Measurements from ENCODE around the gene CLIP2.
"Not testable (repeated sequence)": the region's sequence is repeated elsewhere in the genome, so short reads cannot be mapped to it uniquely, and the experiment has no call there.

CLIP2 gene

DNA sequence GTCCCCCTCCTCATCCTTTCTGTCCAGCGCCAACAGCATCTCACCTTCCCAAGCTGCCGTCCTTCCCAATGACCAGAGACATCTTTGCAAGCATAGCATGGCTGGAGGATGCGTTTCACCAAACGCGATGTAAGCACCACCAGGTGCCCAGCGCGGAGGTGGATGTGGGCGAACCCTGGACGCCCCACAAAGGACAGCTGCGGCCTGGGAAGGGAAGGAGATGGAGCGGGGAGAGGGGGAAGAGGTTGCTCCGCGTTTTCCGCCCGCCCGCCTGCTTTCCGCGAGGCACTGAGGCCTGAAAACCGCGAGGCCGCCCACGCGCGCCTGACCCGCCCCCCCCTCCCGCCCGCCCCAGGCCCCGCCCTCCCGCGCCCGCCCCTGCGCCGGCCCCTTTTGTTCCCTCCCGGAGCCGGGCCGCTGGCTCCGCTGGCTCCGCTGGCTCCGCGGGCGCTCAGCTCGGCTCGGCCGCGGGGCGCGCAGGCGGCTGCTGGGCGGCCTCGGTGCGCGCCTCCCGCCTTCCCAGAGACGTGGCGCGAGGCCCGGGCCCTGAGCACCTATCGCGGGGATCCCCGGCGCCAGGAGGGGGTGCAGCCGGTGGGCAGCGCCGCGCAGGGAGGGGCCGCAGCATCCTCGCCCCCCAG lies at the start of gene CLIP2:
TSS of gene CLIP2 (plus strand) at position 390 of the 641 bp plus-strand sequence. CDS start 28,140 bp downstream, outside the sequence.
- peak; percentile 89 for DNase-seq

DNA sequence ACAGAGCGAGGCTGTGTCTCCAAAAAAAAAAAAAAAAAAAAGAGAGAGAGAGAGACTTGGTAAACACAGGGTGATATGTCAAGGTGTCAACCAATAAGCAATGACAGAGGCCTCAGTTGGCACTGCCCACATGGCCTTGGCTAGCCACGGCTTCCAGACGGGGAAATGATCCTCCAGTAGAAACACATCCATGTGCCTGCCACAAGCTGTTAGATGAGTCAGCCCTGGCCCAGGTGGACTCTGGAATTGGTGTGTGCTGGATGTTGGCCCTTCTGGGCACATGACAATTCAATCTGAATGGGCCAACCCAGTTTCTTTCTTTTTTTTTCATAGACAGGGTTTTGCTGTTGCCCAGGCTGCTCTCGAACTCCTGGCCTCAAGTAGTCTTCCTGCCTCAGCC lies 48.7 kb upstream of the CLIP2 start:
- no peak for DNase-seq

DNA sequence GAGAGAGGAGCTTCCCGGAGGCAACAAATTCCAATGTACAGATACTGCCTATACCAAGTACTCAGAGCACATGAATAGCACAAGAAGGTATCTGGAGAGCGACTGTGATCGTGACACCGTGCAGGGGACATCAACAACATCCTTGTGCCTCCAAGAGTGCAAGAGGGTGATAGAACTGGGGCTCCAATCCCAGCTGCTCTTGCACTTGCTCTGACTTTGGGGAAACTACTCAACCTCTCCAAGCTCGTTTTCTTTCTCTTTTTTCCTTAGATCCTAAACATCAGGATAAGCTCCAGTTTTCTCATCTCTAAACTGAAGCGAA lies 47.1 kb upstream of the CLIP2 start:
- DNase-seq, result no peak

DNA sequence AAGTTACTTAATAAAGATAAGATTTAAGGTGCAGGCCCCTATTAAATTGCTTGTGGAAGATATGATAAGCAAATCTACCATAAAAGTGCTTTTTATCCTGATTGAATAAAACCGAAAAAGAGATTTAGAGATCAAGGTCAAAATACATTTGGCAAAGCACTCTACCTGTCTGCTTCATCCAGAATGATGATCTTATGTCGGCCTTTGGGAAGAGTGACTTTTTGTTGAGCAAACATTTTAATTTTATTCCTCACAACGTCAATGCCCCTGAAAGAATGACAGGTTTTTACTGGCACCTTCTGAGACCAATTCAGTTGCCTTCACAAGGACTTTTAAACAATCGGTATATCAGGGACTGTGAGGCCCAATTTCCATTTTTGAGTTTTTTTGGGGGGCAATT lies 42.7 kb upstream of the CLIP2 start:
- DNase-seq, result no peak

DNA sequence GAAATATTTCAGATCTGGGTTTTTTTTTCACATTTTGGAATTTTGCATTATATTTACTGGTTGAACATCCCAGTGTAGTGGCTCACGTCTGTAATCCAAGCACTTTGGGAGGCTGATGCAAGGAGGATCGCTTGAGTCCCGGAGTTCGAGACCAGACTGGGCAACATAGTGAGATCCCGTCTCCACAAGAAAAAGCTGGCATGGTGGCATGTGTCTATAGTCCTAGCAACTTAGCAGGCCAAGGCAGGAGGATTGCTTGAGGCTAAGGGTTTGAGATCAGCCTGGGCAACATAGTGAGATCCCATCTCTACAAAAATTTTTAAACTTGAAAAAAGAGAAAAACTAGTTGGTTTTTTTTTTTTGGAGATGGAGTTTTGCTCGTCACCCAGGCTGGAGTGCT lies 41.1 kb upstream of the CLIP2 start:
- no peak for DNase-seq

DNA sequence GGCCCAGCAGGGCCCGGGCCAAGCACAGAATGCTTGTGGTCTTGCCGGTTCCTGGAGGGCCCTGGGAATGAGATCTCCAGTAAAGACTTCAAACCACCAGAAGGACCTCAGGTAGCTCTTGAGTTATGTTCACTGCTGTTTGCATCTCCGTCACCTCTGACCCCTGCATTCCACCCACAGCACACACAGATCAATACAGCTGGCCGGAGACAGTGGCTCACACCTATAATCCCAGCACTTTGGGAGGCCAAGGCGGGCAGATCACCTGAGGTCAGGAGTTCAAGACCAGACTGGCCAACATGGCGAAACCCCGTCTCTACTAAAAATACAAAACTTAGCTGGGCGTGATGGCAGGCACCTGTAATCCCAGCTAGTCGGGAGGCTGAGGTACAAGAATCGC lies 40.1 kb upstream of the CLIP2 start:
- not testable (repeated sequence) for DNase-seq

DNA sequence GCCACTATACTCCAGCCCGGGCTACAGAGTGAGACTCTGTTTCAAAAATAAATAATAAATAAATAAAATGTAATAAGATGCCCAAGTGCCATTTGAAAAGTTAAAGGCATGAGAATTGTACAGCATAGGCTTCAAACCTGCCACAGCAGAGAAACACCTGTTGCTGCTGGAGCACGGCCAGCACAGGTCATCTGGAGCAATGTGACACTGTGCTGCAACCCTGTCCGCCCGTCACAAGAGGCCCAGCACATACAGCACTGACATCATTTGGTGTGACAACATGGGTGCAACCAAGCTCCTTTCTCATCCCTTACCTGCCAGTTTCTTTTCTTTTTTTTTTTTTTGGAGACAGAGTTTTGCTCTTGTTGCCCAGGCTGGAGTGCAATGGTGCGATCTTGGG lies 36.3 kb upstream of the CLIP2 start:
- no peak for DNase-seq

DNA sequence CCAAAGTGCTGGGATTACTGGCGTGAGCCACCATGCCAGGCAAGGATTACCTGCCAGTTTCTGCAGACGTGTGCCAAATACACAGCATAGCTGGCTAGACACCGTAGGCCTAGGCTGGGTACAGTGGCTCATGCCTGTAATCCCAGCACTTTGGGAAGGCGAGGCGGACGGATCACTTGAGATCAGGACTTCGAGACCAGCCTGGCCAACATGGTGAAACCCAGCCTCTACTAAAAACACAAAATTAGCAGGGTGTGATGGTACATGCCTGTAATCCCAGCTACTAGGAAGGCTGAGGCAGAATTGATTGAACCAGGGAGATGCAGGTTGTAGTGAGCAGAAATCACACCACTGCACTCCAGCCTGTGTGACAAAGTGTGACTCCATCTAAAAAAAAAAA lies 35.9 kb upstream of the CLIP2 start:
- DNase-seq, result no peak

DNA sequence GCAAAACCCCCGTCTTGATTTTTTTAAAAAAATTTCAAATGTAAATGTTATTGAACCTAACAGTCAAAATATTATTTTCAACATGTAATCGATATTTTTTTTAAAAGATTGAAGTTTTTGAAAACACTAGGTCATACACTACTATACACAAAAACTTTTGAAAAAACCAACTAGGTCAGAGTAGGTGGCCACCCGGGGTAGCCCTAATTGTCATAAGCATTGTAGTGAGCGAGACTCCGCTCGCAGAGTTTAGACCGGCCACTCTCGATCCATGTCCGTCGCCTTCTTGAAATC lies 35.4 kb upstream of the CLIP2 start:
- peak; percentile 31 for DNase-seq

DNA sequence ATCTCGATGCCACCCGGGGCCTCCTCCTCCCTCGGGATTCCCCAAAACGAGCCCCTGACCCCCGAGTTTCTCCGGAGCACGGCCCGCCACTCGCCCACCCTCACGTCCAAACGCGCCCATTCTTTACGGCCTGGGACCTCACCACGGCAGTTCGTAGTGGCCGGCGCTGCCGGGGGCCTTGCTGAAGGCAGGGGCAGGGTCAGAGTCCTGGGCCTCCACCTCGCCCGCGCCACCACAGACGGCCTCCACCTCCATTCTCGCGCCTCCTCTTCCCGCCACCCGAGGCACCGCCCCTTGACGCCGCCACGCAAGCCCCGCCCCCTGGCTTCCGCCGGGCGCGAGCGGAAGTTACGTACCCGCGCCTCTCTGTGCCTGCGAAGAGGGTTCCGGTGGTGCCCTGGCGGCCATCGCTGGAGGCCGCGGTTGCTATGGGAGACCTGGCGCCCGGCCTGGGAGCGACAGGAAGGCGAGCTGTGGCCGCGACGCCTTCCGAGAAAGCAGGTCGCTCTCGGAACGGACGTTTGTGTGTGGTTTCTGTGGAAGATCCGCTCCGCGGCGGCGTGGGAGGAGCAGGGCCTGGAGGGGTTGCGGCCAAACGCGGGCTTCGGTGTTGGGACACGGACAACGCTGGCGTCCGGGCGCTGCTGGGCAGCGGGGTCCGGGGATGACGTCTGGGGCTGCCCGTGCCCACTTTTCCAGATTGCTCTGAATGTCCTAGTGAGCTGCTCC lies 34.9 kb upstream of the CLIP2 start, which contains the start of gene RFC2:
TSS of gene RFC2 (minus strand) at position 271 of the 729 bp plus-strand sequence. CDS start at position 255, 16 bp downstream.
- DNase-seq, result peak; percentile 98

DNA sequence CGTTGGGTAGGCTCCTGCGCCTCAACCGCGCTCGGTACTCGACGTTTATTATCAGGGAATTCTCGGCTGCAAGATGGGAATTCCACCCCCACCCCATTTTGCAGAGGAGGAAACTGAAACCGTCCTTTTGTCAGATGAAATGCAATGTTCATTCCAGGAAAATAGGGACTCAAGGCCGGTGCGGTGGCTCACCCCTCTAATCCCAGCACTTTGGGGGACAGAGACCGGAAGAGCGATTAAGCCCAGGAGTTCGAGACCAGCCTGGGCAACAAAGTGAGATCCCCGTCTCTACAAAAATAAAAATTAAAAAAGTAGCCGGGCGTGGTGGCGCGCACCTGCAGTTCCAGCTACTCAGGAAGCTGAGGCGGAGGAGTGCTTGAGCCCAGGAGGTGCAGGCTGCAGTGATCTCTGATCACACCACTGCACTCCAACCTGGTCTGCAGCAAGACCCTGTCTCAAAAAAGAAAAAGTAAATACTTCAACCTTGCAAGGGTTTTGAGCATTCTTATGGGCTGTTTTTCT lies 34.3 kb upstream of the CLIP2 start:
- DNase-seq, result no peak

DNA sequence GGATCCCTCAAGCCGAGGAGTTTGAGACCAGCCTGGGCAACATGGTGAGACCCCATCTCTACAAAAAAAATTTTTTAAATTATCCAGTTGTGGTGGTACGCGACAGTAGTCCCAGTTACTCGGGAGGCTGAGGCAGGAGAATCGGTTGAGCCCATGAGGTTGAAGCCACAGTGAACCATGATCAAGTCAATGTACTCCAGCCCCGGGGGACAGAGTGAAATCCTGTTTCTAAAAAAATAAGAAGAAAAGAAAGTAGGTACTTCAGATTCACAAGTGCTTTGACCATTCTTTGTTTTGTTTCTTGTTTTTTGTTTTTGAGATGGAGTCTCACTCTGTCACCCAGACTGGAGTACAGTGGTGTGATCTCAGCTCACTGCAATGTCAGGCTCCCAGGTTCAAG lies 33.7 kb upstream of the CLIP2 start:
- not testable (repeated sequence) for DNase-seq

DNA sequence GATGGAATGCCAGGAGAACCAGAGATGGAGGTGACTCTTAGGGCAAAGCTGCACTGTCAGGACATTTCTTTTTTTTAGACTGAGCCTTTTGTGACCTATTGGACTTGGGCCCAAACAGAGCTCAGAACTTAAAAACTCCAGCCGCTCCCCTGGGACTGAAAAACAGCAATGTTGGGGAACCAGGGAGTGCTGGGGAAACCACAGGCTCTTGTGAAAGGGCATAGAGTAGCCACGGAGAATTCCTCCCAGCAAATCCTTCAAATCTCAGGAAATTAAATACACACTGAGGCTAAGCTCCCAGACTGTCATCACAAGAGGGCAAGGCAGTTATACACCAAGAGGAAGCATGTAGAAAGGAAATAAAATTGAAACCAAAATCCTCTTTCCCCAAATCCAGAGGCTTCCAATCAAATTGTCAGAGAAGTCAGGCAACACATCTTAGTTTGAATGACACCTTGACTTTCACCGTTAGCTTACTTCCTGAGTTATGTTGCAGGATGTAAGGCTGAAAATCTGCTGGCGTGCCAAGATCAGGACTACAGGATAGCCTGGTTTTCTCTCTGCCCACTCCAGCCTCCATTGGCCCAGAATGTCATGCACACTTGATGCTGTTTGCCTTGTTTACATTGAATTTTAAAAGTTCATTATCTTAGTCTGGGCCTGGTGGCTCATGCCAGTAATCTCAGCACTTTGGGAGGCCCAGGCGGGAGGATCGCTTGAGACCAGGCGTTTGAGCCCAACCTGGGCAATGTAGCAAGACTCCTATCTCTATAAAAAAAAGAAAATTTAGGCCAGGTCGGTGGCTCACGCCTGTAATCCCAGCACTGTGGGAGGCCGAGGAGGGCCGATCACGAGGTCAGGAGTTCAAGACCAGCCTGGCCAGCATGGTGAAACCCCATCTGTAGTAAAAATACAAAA lies 32.5 kb upstream of the CLIP2 start:
- DNase-seq, result no peak

DNA sequence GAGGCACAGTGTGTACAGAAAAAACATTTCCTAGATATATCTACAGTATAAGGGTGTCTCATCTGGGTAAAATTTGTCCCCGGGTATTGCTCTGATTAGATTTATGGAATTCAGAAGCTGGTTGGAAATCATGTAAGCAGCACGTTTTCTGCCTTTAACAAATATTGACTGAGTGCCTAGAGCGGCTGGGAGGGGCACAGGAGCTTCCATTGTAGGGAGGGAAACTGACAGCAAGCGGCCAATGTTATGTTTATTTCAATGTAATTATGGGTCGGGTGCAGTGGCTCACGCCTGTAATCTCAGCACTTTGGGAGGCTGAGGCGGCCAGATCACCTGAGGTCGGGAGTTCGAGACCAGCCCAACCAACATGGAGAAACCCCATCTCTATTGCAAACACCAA lies 30.6 kb upstream of the CLIP2 start:
- no peak for DNase-seq

DNA sequence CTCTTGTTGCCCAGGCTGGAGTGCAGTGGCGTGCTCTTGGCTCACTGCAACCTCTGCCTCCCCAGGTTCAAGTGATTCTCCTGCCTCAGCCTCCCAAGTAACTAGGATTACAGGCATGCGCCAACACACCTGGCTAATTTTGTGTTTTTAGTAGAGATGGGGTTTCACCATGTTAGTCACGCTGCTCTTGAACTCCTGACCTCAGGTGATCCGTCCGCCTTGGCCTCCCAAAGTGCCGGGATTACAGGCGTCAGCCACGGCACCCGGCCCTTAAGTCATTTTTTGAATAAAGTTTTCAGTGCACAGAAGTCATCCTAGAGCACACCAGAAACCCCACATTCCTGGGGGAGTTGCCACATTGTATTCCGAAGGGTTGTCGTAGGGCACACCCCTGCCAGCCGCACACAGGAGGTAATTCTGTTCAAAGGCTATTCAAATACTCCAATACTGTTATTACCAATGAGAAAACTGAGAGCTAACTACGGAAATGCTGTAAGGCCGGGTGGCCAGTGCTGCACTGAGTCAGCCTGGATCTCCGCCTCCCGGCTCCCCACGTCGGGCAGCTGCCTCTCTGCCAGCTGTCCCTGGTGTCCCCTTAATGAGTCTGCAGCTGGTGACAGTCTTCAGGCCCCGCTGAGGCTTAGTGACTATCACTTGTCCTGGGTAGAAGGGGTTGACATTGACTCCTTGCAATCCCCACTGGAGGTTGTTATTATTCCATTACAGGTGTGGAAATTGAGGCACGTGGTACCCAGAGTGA lies 26.4 kb upstream of the CLIP2 start:
- DNase-seq, result no peak

DNA sequence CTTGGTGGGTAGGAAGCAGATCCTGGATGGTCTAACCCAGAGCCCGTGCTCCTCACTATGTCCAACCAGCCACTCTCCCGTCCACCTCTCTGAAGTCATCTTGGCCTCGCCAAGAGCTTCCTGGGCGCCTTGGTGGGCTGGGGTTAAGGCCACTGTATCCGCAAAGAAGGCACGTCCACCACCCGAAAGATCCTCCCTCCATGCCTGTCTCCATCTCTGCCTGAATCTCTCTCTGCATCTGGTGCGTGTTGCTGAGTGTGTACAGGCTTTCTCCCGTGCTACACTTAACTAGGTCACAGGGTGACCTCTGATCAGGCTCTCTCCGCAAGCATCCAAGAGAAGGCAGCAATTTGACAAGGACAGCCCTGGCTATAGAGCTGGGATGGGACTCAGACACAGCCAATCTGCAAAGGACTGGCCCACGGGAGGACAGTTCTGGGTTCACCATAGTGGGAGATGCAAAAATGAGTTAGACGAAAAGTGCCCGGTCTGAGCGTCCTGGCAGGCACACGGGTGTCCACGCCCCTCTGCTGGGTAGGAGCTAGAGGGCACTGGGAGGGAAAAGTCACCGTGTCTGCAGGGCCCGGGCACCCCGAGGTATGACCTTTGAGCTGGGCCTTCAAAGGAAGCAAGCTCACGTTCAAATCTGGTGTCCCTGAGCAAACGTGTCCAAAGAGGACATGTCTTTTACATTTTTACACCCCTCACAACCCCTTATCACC lies 25.6 kb upstream of the CLIP2 start:
- DNase-seq, result no peak

DNA sequence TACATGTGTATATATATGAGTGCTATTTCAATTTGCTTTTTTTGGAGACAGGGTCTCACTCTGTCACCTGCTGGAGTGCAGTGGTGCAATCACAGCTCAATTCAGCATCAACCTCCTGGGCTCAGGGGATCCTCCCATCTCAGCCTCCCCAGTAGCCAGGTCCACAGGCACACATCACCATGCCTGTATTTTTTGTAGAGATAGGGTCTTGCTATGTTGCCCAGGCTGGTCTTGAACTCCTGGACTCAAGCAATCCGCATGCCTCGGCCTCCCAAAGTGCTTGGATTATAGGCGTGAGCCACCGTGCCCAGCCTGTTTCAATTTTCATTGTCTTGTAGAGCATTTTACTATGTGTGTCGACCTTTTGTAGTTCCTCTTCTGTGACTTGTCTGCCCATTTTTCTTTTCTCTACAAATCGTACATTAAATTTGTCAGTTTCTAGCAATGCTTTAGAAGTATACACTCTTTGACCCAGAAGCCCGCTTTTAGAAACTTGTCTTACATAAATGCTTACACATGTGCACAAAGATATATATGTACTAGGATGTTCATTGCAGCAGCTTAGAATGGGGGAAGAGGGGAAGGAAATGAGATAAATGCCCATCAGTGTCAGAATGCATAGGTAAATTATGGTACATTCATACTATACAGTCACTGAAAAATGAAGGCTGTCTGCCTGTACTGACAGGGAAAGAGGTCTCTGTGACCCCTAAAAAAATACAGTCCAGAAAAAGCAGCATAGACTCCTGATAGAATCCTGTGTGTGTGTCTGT lies 22.8 kb upstream of the CLIP2 start:
- no peak for DNase-seq

DNA sequence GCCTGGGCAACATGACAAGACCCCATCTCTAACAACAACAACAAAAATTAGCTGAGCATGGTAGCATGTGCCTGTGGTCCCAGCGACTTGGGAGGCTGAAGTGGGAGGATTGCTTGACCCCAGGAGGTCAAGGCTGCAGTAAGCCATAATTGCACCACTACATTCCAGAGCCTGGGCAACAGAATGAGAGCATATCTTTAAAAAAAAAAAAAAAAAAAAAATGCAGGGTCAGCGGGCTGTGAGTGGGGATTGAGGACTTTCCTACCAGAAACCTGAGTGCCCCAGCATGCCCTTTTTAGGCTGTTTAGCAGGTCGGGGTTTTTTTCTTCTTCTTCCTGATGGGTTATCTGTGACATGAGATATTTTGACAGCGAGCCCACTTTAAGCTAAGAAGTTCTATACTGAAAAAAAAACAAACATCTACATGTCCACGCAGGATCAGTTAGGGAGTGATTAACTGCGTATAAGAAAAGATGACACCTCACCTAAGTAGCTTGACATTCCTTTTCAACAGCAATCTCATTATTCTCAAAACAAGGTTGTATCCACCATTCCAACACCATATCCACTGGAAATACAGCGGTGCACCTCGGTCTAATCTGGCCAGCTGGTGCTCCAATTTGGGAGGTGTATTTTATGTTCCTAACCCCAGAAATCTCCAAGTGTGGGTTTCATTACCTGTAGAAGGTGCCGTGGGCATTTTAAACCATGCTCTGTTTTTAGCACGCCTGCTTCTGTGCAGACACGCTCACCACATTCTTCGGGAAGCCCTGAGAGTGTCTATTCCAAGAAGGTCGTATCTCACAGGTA lies 21.2 kb upstream of the CLIP2 start:
- no peak for DNase-seq

DNA sequence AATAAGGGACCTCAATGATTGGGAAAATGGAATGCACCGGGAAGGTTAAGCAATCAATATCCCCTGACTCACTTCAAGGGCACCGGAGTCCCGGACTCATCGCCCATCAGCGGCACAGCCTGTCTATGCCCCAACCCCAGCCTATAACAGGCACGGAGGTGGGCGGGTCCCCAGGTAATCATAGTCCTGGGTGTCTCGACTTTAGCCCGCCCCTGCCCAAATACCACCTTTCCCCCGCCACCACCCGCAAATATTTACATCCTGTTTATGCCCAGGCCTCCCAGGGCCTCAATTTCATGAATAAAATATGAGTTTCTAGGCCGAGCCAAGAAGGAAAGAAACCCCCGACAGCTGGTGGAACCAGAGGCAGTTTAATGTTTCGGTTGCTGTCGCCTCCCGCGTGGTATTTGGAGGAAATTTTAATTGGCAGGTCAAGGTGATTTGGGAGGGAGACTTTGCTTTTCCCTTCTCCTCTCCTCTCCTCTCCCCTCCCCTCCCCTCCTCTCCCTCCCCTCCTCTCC lies 19.4 kb upstream of the CLIP2 start:
- peak; percentile 77 for DNase-seq

DNA sequence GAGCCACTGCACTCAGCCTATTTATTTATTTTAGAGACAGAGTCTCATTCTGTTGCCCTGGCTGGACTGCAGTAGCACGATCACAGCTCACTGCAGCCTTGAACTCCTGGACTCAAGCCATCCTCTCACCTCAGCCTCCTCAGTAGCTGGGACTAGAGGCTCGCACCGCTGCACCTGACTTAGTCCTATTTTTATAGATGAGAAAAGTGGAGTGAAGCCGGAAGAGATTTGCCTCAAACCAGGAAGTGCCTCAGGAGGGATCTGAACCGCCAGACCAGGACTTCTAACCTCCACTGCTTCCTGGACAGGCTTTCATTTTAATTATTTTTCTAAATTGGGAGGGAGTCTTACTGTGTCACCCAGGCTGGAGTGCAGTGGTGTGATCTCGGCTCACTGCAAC lies 17.5 kb upstream of the CLIP2 start:
- DNase-seq, result peak; percentile 52
